GM23248 (cell line): ENCODE measurements around the gene RARG. TPM values are rescaled to one million over a fixed set of nuclear protein-coding genes. Genes with fewer than 3 reads are reported as not detected.
A peak's percentile ranks its signal among the peaks of the same experiment; 100 is the strongest.

Source experiments
- DNase-seq: peaks from one replicate; pipeline ENCODE4 v3.0.0-alpha.2; 2015
- H2AFZ ChIP-seq: fragments of 200-600 bp; sonication (generic); 2 replicates; pipeline ENCODE4 v1.6.1; 2016; ENCODE audit warnings: antibody characterized with exemption
- H3F3A ChIP-seq: fragments of 200-600 bp; sonication (generic); 2 replicates; pipeline ENCODE4 v1.6.1; 2016; ENCODE audit warnings: mild to moderate bottlenecking, antibody characterized with exemption, mixed run types; ENCODE audit not compliant: insufficient read depth
- H3K27ac ChIP-seq: fragments of 200-600 bp; sonication (generic); 2 replicates; pipeline ENCODE4 v1.5.1; 2016; ENCODE audit warnings: mild to moderate bottlenecking
- H3K27me3 ChIP-seq: fragments of 200-600 bp; sonication (generic); replicated peaks from 2 replicates; pipeline ENCODE4 v1.6.1; 2016; ENCODE audit warnings: mild to moderate bottlenecking; ENCODE audit not compliant: insufficient read depth
- H3K36me3 ChIP-seq: fragments of 200-600 bp; sonication (generic); 2 replicates; pipeline ENCODE4 v1.6.1; 2016; ENCODE audit warnings: low read depth, mild to moderate bottlenecking
- H3K4me1 ChIP-seq: fragments of 200-600 bp; sonication (generic); 2 replicates; pipeline ENCODE4 v1.6.1; 2016; ENCODE audit warnings: mild to moderate bottlenecking; ENCODE audit not compliant: insufficient read depth
- H3K4me2 ChIP-seq: fragments of 200-600 bp; sonication (generic); one replicate; pipeline ENCODE4 v1.6.1; 2016; ENCODE audit warnings: mild to moderate bottlenecking; ENCODE audit not compliant: unreplicated experiment
- H3K4me3 ChIP-seq: fragments of 200-600 bp; sonication (generic); 2 replicates; pipeline ENCODE4 v1.5.1; 2016; ENCODE audit warnings: mild to moderate bottlenecking
- H3K79me2 ChIP-seq: fragments of 200-600 bp; sonication (generic); 2 replicates; pipeline ENCODE4 v1.6.1; 2016; ENCODE audit warnings: mild to moderate bottlenecking; ENCODE audit not compliant: insufficient read depth
- H3K9ac ChIP-seq: fragments of 200-600 bp; sonication (generic); 2 replicates; pipeline ENCODE4 v1.6.1; 2016; ENCODE audit warnings: mild to moderate bottlenecking
- H3K9me2 ChIP-seq: fragments of 200-600 bp; sonication (generic); 2 replicates; pipeline ENCODE4 v1.6.1; 2016; ENCODE audit warnings: mixed run types, mild to moderate bottlenecking, moderate library complexity; ENCODE audit not compliant: insufficient read depth
- H3K9me3 ChIP-seq: fragments of 200-600 bp; sonication (generic); one replicate; pipeline ENCODE4 v1.6.1; 2017; ENCODE audit warnings: low read depth
- H4K20me1 ChIP-seq: fragments of 200-600 bp; sonication (generic); 2 replicates; pipeline ENCODE4 v1.6.0; 2016; ENCODE audit not compliant: insufficient read depth
- EZH2 ChIP-seq: fragments of 200-600 bp; sonication (generic); IDR thresholded peaks from 2 replicates; pipeline ENCODE4 v1.6.1; 2018; ENCODE audit warnings: antibody characterized with exemption, mild to moderate bottlenecking; ENCODE audit not compliant: insufficient read depth, poor library complexity, severe bottlenecking
- EZH2phosphoT487 ChIP-seq: fragments of 200-600 bp; sonication (generic); IDR thresholded peaks from 2 replicates; pipeline ENCODE4 v1.6.1; 2018; ENCODE audit warnings: antibody characterized with exemption, moderate library complexity, mild to moderate bottlenecking, low read depth; ENCODE audit not compliant: insufficient read depth
- WGBS, 2 experiments: methylation state at CpG; one replicate each; pipeline ENCODE4 v1.1.6; 2015 to 2017; ENCODE audit warnings: low lambda C conversion rate in 2 of 2, low coverage in 1 of 2; ENCODE audit errors: missing lambda C conversion rate in 2 of 2; 5-methylcytosine and 5-hydroxymethylcytosine counted together
- in situ Hi-C: fragments of 300-500 bp; cut with MboI; formaldehyde crosslinking; loops from 2 replicates; pipeline ENCODE4 v1.15.0; 2020
- polyA plus RNA-seq: library from polyadenylated mRNA; unstranded; fragments of >200 nt; fragmentation: Nextera tagmentation; extraction: Ambion mirVana; gene quantifications from 2 replicates; pipeline ENCODE4 v1.2.1, GENCODE V29; 2016
- total RNA-seq: library from RNA; depleted of rRNA; stranded (reverse); fragments of >200 nt; shearing (Covaris generic); gene quantifications from 2 replicates; pipeline ENCODE4 v1.2.3, GENCODE V29; 2014

The RARG gene
- total and polyA plus RNA-seq, 2 experiments from 2014 or later: 75.3 to 116 TPM

GRCh38 chr12:53230108-53230845 is 1.7 kb downstream of the RARG start:
- DNase-seq: no peak
- H3K79me2 ChIP-seq: peaks cover 15% of the 10 kb centered on the region
- H3K27me3 ChIP-seq: no peaks in the 10 kb centered on the region
- TF ChIP-seq EZH2phosphoT487: no peak
- TF ChIP-seq EZH2: no peak
- in situ Hi-C loops: no loop called here
- H3K4me1 ChIP-seq: peaks cover 35% of the 10 kb centered on the region
- peaks cover 15% of the 10 kb centered on the region for H3F3A ChIP-seq
- no peaks in the 10 kb centered on the region for H3K9me2 ChIP-seq
- no peak overlapping the region for H2AFZ ChIP-seq
- no peak overlapping the region for H3K27ac ChIP-seq
- H3K36me3 ChIP-seq: no peaks in the 10 kb centered on the region
- no peaks in the 10 kb centered on the region for H4K20me1 ChIP-seq
- H3K4me2 ChIP-seq: peak overlapping the region; percentile 24
- H3K9ac ChIP-seq: no peak overlapping the region
- H3K9me3 ChIP-seq: no peaks in the 10 kb centered on the region
- WGBS, 2 experiments: 32 to 64% methylated on average over 4 to 10 of the region's 10 CpGs
- H3K4me3 ChIP-seq: peak overlapping the region; percentile 74; the same call in 1 of the 2 replicates

GRCh38 chr12:53229454-53229853 is 2.6 kb downstream of the RARG start:
- H3K27me3 ChIP-seq: no peaks in the 10 kb centered on the region
- TF ChIP-seq EZH2 (no peak), EZH2phosphoT487 (no peak)
- H3K27ac ChIP-seq: no peak overlapping the region
- no peak overlapping the region for H3K4me3 ChIP-seq
- H3F3A ChIP-seq: peaks cover 22% of the 10 kb centered on the region
- no peaks in the 10 kb centered on the region for H3K9me2 ChIP-seq
- H3K9ac ChIP-seq: no peak overlapping the region
- in situ Hi-C loops: no loop called here
- H3K4me1 ChIP-seq: peaks cover 42% of the 10 kb centered on the region
- H3K36me3 ChIP-seq: no peaks in the 10 kb centered on the region
- H3K4me2 ChIP-seq: no peak overlapping the region
- 92 to 98% methylated on average over 2 of the region's 2 CpGs for WGBS, 2 experiments
- H3K9me3 ChIP-seq: no peaks in the 10 kb centered on the region
- H2AFZ ChIP-seq: no peak overlapping the region
- H3K79me2 ChIP-seq: peaks cover 15% of the 10 kb centered on the region
- no peak for DNase-seq
- no peaks in the 10 kb centered on the region for H4K20me1 ChIP-seq

- DNase-seq: no peak
- no peak overlapping the region for H3K9ac ChIP-seq
- no peaks in the 10 kb centered on the region for H3K9me3 ChIP-seq
- H3F3A ChIP-seq: peaks cover 34% of the 10 kb centered on the region
- H3K79me2 ChIP-seq: peaks cover 15% of the 10 kb centered on the region
- H3K4me2 ChIP-seq: no peak overlapping the region
- no peak overlapping the region for H2AFZ ChIP-seq
- 7 to 29% methylated on average over 1 of the region's 1 CpG for WGBS, 2 experiments
- in situ Hi-C loops: no loop called here
- no peak overlapping the region for H3K27ac ChIP-seq
- H3K36me3 ChIP-seq: no peaks in the 10 kb centered on the region
- no peaks in the 10 kb centered on the region for H4K20me1 ChIP-seq
- TF ChIP-seq EZH2 (no peak), EZH2phosphoT487 (no peak)
- H3K4me3 ChIP-seq: no peak overlapping the region
- H3K4me1 ChIP-seq: peaks cover 43% of the 10 kb centered on the region
- H3K9me2 ChIP-seq: no peaks in the 10 kb centered on the region
- no peaks in the 10 kb centered on the region for H3K27me3 ChIP-seq
These were observed 4.2 kb downstream of the RARG start for GRCh38 chr12:53227836-53228235.

GRCh38 chr12:53227341-53227740 is 4.7 kb downstream of the RARG start:
- Histone ChIP-seq H3K27me3 (no peaks in the 10 kb centered on the region), H3K4me3 (no peak overlapping the region), H3K9me3 (no peaks in the 10 kb centered on the region), H3K4me1 (peaks cover 44% of the 10 kb centered on the region), H2AFZ (no peak overlapping the region), H3K9me2 (no peaks in the 10 kb centered on the region), H4K20me1 (no peaks in the 10 kb centered on the region), H3K9ac (no peak overlapping the region), H3F3A (peaks cover 33% of the 10 kb centered on the region), H3K27ac (no peak overlapping the region), H3K79me2 (peaks cover 15% of the 10 kb centered on the region), H3K4me2 (no peak overlapping the region), H3K36me3 (no peaks in the 10 kb centered on the region)
- no peak for DNase-seq
- WGBS, 2 experiments: 92 to 95% methylated on average over 10 to 11 of the region's 11 CpGs
- TF ChIP-seq EZH2phosphoT487: no peak
- in situ Hi-C loops: no loop called here

- no peaks in the 10 kb centered on the region for H4K20me1 ChIP-seq
- H3K4me1 ChIP-seq: peaks cover 49% of the 10 kb centered on the region
- no peaks in the 10 kb centered on the region for H3K9me2 ChIP-seq
- peaks cover 38% of the 10 kb centered on the region for H3F3A ChIP-seq
- peaks cover 15% of the 10 kb centered on the region for H3K79me2 ChIP-seq
- TF ChIP-seq EZH2 (no peak), EZH2phosphoT487 (no peak)
- H3K36me3 ChIP-seq: no peaks in the 10 kb centered on the region
- H3K4me3 ChIP-seq: no peak overlapping the region
- in situ Hi-C loops: no loop called here
- WGBS, 2 experiments: 76 to 80% methylated on average over 4 of the region's 4 CpGs
- DNase-seq: no peak
- H3K27me3 ChIP-seq: no peaks in the 10 kb centered on the region
- H2AFZ ChIP-seq: no peak overlapping the region
- no peak overlapping the region for H3K9ac ChIP-seq
- no peaks in the 10 kb centered on the region for H3K9me3 ChIP-seq
- no peak overlapping the region for H3K27ac ChIP-seq
- no peak overlapping the region for H3K4me2 ChIP-seq
These were observed 5.2 kb downstream of the RARG start for GRCh38 chr12:53226815-53227214.
